K562 (cell line): Measurements from ENCODE around the gene TGFBR2.

Source experiments
- CTCF ChIP-seq, 3 experiments: IDR thresholded peaks in 2 of 3; conservative IDR thresholded peaks in 1 of 3; 2 replicates each; pipeline ENCODE4 v1.5.1; 2011 to 2012; ENCODE audit warnings: low read length in 3 of 3, mild to moderate bottlenecking in 3 of 3, control low read depth in 2 of 3, improper control_type of control experiment in 1 of 3, inconsistent platforms in 1 of 3, low read depth in 1 of 3, mixed read lengths in 1 of 3, moderate library complexity in 1 of 3; ENCODE audit not compliant: insufficient read depth in 2 of 3
- FOXP1 ChIP-seq: sonication (generic); formaldehyde crosslinking; IDR thresholded peaks from 2 replicates; pipeline ENCODE4 v1.8.0; 2022; ENCODE audit warnings: mild to moderate bottlenecking, missing genetic modification reagents
- JUNB ChIP-seq: fragments of 450-650 bp; formaldehyde crosslinking; conservative IDR thresholded peaks from 2 replicates; pipeline ENCODE4 v1.4.0; 2020; ENCODE audit warnings: mild to moderate bottlenecking
- MAX ChIP-seq: sonication (generic); formaldehyde crosslinking; IDR thresholded peaks from 2 replicates; pipeline ENCODE4 v1.9.0; 2022; ENCODE audit warnings: mild to moderate bottlenecking, missing genetic modification reagents
- MAZ ChIP-seq, 2 experiments: fragments of 450-650 bp in 1 of 2; sonication (generic) in 1 of 2; formaldehyde crosslinking; IDR thresholded peaks in 1 of 2; conservative IDR thresholded peaks in 1 of 2; 2 replicates each; pipeline versions ENCODE4 v1.4.0 to v1.5.0; 2020; ENCODE audit warnings: mild to moderate bottlenecking in 1 of 2, missing genetic modification reagents in 1 of 2
- MYC ChIP-seq, 2 experiments: fragments of 250-450 bp in 1 of 2; sonication (Bioruptor Pico) in 1 of 2; IDR thresholded peaks; 2 replicates each; pipeline versions ENCODE4 v1.5.1 to v1.6.1; 2012 to 2021; ENCODE audit warnings: low read depth in 2 of 2, borderline replicate concordance in 1 of 2, improper control_type of control experiment in 1 of 2, low read length in 1 of 2, mild to moderate bottlenecking in 1 of 2, moderate library complexity in 1 of 2
- POU5F1 ChIP-seq: fragments of 150-350 bp; IDR thresholded peaks from 2 replicates; pipeline ENCODE4 v1.6.1; 2014; ENCODE audit warnings: borderline replicate concordance, low read length, low read depth, mild to moderate bottlenecking; ENCODE audit not compliant: partially characterized antibody
- TEAD4 ChIP-seq, 2 experiments: sonication (generic) in 1 of 2; formaldehyde crosslinking in 1 of 2; IDR thresholded peaks; 2 replicates each; pipeline versions ENCODE4 v1.6.1 to v1.8.0; 2012 to 2022; ENCODE audit warnings: borderline replicate concordance in 1 of 2, inconsistent platforms in 1 of 2, low read length in 1 of 2, mild to moderate bottlenecking in 1 of 2, missing genetic modification reagents in 1 of 2
- ZMIZ1 ChIP-seq, 2 experiments: fragments of 150-350 bp in 1 of 2; IDR thresholded peaks; 2 replicates each; pipeline ENCODE4 v1.6.1; 2012 to 2016; ENCODE audit warnings: low read depth in 2 of 2, low read length in 2 of 2, mild to moderate bottlenecking in 1 of 2, moderate library complexity in 1 of 2
- ZNF239 ChIP-seq: fragments of 250-450 bp; sonication (Bioruptor Pico); IDR thresholded peaks from 2 replicates; pipeline ENCODE4 v1.4.0; 2020; ENCODE audit warnings: mild to moderate bottlenecking
- ZNF609 ChIP-seq: sonication (generic); formaldehyde crosslinking; IDR thresholded peaks from 2 replicates; pipeline ENCODE4 v1.8.1; 2023; ENCODE audit warnings: missing genetic modification reagents, mild to moderate bottlenecking, borderline replicate concordance

GRCh38 chr3:30733209-30733608, 126.8 kb downstream of the TGFBR2 start:
- no peak for TF ChIP-seq ZMIZ1 (IDR thresholded peaks at IDR 0.05; ENCODE audit: low read depth in 2 of 2, low read length in 2 of 2)
- no peak for TF ChIP-seq MAZ (CRISPR knock-in tag; conservative IDR thresholded peaks at IDR 0.05 in 1 of 2, IDR thresholded peaks at IDR 0.05 in 1 of 2)
- TF ChIP-seq ZNF609 (CRISPR knock-in tag) = no peak
- TF ChIP-seq JUNB = no peak
- no peak for TF ChIP-seq TEAD4 (IDR thresholded peaks at IDR 0.05; ENCODE audit: low read length)
- no peak for TF ChIP-seq TEAD4 (CRISPR knock-in tag; IDR thresholded peaks at IDR 0.05; ENCODE audit: borderline replicate concordance)
- TF ChIP-seq CTCF (IDR thresholded peaks at IDR 0.05 in 2 of 3, conservative IDR thresholded peaks at IDR 0.05 in 1 of 3; ENCODE audit: insufficient read depth in 2 of 3, low read depth in 1 of 3, low read length in 3 of 3) = no peak
- TF ChIP-seq FOXP1 (CRISPR knock-in tag) = no peak
- TF ChIP-seq POU5F1 = no peak
- TF ChIP-seq MYC (IDR thresholded peaks at IDR 0.05; ENCODE audit: low read depth, low read length) = no peak
- TF ChIP-seq MYC (CRISPR knock-in tag; IDR thresholded peaks at IDR 0.05; ENCODE audit: borderline replicate concordance, low read depth) = no peak
- no peak for TF ChIP-seq ZNF239
- no peak for TF ChIP-seq MAX (CRISPR knock-in tag)
